HTERT RPE-1 (cell line): Measurements from ENCODE around the gene MRPL10.
"Not testable (repeated sequence)": the region's sequence is repeated elsewhere in the genome, so short reads cannot be mapped to it uniquely, and the experiment has no call there.

Experiments used
- in situ Hi-C: fragments of 300-500 bp; cut with MboI; formaldehyde crosslinking; loops from 4 replicates; pipeline ENCODE4 v1.14.3; 2020; ENCODE audit warnings: low sequenced_read_pairs

MRPL10 gene

GRCh38 chr17:47792979-47793378, 38.4 kb downstream of the MRPL10 start:
- in situ Hi-C loops = no loop called here

GRCh38 chr17:47792457-47792856, 38.9 kb downstream of the MRPL10 start:
- in situ Hi-C loops = no loop called here

- in situ Hi-C loops = no loop called here
Observed at GRCh38 chr17:47791025-47791424, 40.3 kb downstream of the MRPL10 start.

GRCh38 chr17:47789611-47790561, 41.5 kb downstream of the MRPL10 start:
- in situ Hi-C loops = no loop called here

- in situ Hi-C loops = no loop called here
Observed at GRCh38 chr17:47785538-47786123, 45.7 kb downstream of the MRPL10 start.

GRCh38 chr17:47781397-47781796, 49.9 kb downstream of the MRPL10 start:
- in situ Hi-C loops = no loop called here

- in situ Hi-C loops = no loop called here
Observed at GRCh38 chr17:47778184-47778635, 53.1 kb downstream of the MRPL10 start.

GRCh38 chr17:47776330-47777197, 54.8 kb downstream of the MRPL10 start:
- in situ Hi-C loops = no loop called here

- in situ Hi-C loops = no loop called here
Observed at GRCh38 chr17:47774987-47775580, 56.3 kb downstream of the MRPL10 start.

- in situ Hi-C loops = no loop called here
Observed at GRCh38 chr17:47774331-47774730, 57.0 kb downstream of the MRPL10 start.

- in situ Hi-C loops = not testable (repeated sequence)
Observed at GRCh38 chr17:47773649-47774048, 57.7 kb downstream of the MRPL10 start.
